IMR-90 (cell line): ENCODE data around the gene MORN5.

Experiments used
- CTCF ChIP-seq: conservative IDR thresholded peaks from 2 replicates; pipeline ENCODE4 v1.5.1; 2012; ENCODE audit warnings: mild to moderate bottlenecking, low read depth, low read length, improper control_type of control experiment
- MAFK ChIP-seq: IDR thresholded peaks from 2 replicates; pipeline ENCODE4 v1.6.1; 2012; ENCODE audit warnings: low read depth, low read length, improper control_type of control experiment
- MXI1 ChIP-seq: IDR thresholded peaks from 2 replicates; pipeline ENCODE4 v1.6.1; 2012; ENCODE audit warnings: low read depth, mild to moderate bottlenecking, low read length, moderate library complexity, borderline replicate concordance
- NFE2L2 ChIP-seq: fragments of 150-350 bp; IDR thresholded peaks from 2 replicates; pipeline ENCODE4 v1.6.1; 2016; ENCODE audit warnings: low read depth, mild to moderate bottlenecking, low read length
- POLR2A ChIP-seq: IDR thresholded peaks from 2 replicates; pipeline ENCODE4 v1.6.1; 2012; ENCODE audit warnings: mild to moderate bottlenecking, low read depth, low read length
- RAD21 ChIP-seq: IDR thresholded peaks from 2 replicates; pipeline ENCODE4 v1.6.1; 2012; ENCODE audit warnings: low read length, improper control_type of control experiment
- RFX5 ChIP-seq: IDR thresholded peaks from 2 replicates; pipeline ENCODE4 v1.8.0; 2012; ENCODE audit warnings: low read depth, mild to moderate bottlenecking, low read length, moderate library complexity
- SMC3 ChIP-seq: fragments of 150-350 bp; IDR thresholded peaks from 2 replicates; pipeline ENCODE4 v1.6.1; 2016; ENCODE audit warnings: low read depth, mild to moderate bottlenecking, antibody characterized with exemption, low read length, moderate library complexity
- USF2 ChIP-seq: fragments of 150-350 bp; IDR thresholded peaks from 2 replicates; pipeline ENCODE4 v1.6.1; 2017; ENCODE audit warnings: mild to moderate bottlenecking, antibody characterized with exemption, low read length, low read depth

GRCh38 chr9:122110100-122110833, 49.4 kb upstream of the MORN5 start:
- no peak for TF ChIP-seq NFE2L2
- TF ChIP-seq RAD21, result no peak
- no peak for TF ChIP-seq CTCF
- no peak for TF ChIP-seq POLR2A
- no peak for TF ChIP-seq USF2
- TF ChIP-seq MXI1, result no peak
- TF ChIP-seq SMC3, result no peak
- no peak for TF ChIP-seq RFX5
- TF ChIP-seq MAFK, result no peak
